Glutamatergic neuron (in vitro differentiated cells): ENCODE results near the gene THBS2. TPM values are rescaled to one million over a fixed set of nuclear protein-coding genes. Genes with fewer than 3 reads are reported as not detected.

Experiments used
- DNase-seq: peaks from one replicate; pipeline ENCODE4 v3.0.0; 2022
- H3K27ac Mint-ChIP-seq: one replicate; pipeline ENCODE4 v1.8.0; 2020; ENCODE audit warnings: mild to moderate bottlenecking, mixed read lengths, inconsistent platforms; ENCODE audit not compliant: unreplicated experiment
- H3K27me3 Mint-ChIP-seq: one replicate; pipeline ENCODE4 v1.8.0; 2020; ENCODE audit warnings: mild to moderate bottlenecking, moderate library complexity, mixed read lengths, inconsistent platforms; ENCODE audit not compliant: unreplicated experiment
- H3K36me3 Mint-ChIP-seq: one replicate; pipeline ENCODE4 v1.8.0; 2020; ENCODE audit warnings: mild to moderate bottlenecking, mixed read lengths, inconsistent platforms; ENCODE audit not compliant: unreplicated experiment
- H3K4me1 Mint-ChIP-seq: one replicate; pipeline ENCODE4 v1.8.0; 2020; ENCODE audit warnings: mild to moderate bottlenecking, low read depth, mixed read lengths, inconsistent platforms; ENCODE audit not compliant: unreplicated experiment
- H3K4me3 Mint-ChIP-seq: one replicate; pipeline ENCODE4 v1.8.0; 2020; ENCODE audit warnings: mild to moderate bottlenecking, mixed read lengths, inconsistent platforms; ENCODE audit not compliant: unreplicated experiment
- H3K9me3 Mint-ChIP-seq: one replicate; pipeline ENCODE4 v1.8.0; 2020; ENCODE audit warnings: mild to moderate bottlenecking, moderate library complexity, mixed read lengths, inconsistent platforms; ENCODE audit not compliant: unreplicated experiment
- CTCF ChIP-seq: fragments of 200-600 bp; sonication (generic); IDR thresholded peaks from one replicate; pipeline ENCODE4 v1.5.0; 2021; ENCODE audit not compliant: partially characterized antibody, unreplicated experiment
- total RNA-seq: library from RNA; stranded (reverse); fragmentation: NEBNext Ultra II Directional; extraction: Animal tissue kit (Norgen Biotek cat#: 25700); gene quantifications from one replicate; pipeline ENCODE4 v1.2.1, GENCODE V29; 2021; ENCODE audit not compliant: unreplicated experiment

THBS2 gene
- total RNA-seq, 1 donor from 2014 or later = 3.1 TPM

GRCh38 chr6:169188051-169188470 is 65.6 kb downstream of the THBS2 start:
- Mint-ChIP-seq H3K4me3 (no peak overlapping the region), H3K27me3 (no peaks in the 10 kb centered on the region), H3K4me1 (no peaks in the 10 kb centered on the region), H3K9me3 (no peaks in the 10 kb centered on the region), H3K27ac (no peak overlapping the region), H3K36me3 (peaks cover 7% of the 10 kb centered on the region)
- no peak for DNase-seq
- no peak for TF ChIP-seq CTCF

- Mint-ChIP-seq H3K27me3 (no peaks in the 10 kb centered on the region), H3K27ac (no peak overlapping the region), H3K4me1 (no peaks in the 10 kb centered on the region), H3K9me3 (no peaks in the 10 kb centered on the region), H3K36me3 (peaks cover 4% of the 10 kb centered on the region), H3K4me3 (no peak overlapping the region)
- TF ChIP-seq CTCF = no peak
- DNase-seq = no peak
These were observed 67.0 kb downstream of the THBS2 start for GRCh38 chr6:169186496-169187169.

- no peaks in the 10 kb centered on the region for H3K9me3 Mint-ChIP-seq
These were observed 67.8 kb downstream of the THBS2 start for GRCh38 chr6:169185692-169186485.

GRCh38 chr6:169185011-169185521 is 68.6 kb downstream of the THBS2 start:
- Mint-ChIP-seq H3K4me3 (no peak overlapping the region), H3K27ac (no peak overlapping the region), H3K9me3 (no peaks in the 10 kb centered on the region), H3K36me3 (no peaks in the 10 kb centered on the region), H3K27me3 (no peaks in the 10 kb centered on the region), H3K4me1 (no peaks in the 10 kb centered on the region)
- TF ChIP-seq CTCF = no peak
- DNase-seq = no peak

More at GRCh38 chr6:169185692-169186485, 67.8 kb downstream of the THBS2 start:
- Mint-ChIP-seq H3K27me3 (no peaks in the 10 kb centered on the region), H3K4me1 (no peaks in the 10 kb centered on the region), H3K27ac (no peak overlapping the region), H3K36me3 (no peaks in the 10 kb centered on the region), H3K4me3 (no peak overlapping the region)
- no peak for TF ChIP-seq CTCF
- no peak for DNase-seq

- no peak for TF ChIP-seq CTCF
- H3K4me3 Mint-ChIP-seq = no peak overlapping the region
- H3K36me3 Mint-ChIP-seq = no peaks in the 10 kb centered on the region
- no peaks in the 10 kb centered on the region for H3K27me3 Mint-ChIP-seq
- no peak overlapping the region for H3K27ac Mint-ChIP-seq
- no peak for DNase-seq
- no peaks in the 10 kb centered on the region for H3K9me3 Mint-ChIP-seq
- no peaks in the 10 kb centered on the region for H3K4me1 Mint-ChIP-seq
These were observed 69.2 kb downstream of the THBS2 start for GRCh38 chr6:169184419-169184818.
